ENCODE data around the gene NEK6.

Gene NEK6

DNA sequence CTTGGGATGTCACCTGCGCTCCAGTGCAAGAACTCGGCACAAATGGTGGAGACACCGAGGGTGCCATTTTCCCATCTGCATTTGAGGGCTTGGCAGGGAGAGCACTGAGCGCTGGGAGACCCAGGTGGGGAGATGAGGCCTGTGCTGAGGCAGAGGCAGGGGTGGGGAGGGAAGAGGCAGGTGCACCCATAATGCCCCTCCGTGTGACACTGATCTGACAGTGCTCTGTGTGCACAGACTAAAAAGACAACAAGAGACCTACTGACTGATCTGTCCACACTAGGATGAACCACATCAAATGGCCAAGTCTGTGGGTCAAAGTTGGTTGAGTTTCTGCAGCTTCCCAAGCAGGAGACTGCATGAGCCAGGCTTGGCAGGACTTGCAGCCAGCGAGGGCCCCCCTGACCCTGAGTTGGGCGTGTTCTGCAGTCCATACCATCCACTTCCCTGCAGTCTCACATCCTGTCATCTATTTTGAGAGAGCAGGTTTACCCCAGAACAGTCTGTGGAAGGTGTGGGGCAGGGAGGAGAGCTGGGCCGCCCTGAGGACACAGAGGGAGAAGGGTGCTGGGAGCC lies 41.9 kb downstream of the NEK6 start:
- no peak for DNase-seq

DNA sequence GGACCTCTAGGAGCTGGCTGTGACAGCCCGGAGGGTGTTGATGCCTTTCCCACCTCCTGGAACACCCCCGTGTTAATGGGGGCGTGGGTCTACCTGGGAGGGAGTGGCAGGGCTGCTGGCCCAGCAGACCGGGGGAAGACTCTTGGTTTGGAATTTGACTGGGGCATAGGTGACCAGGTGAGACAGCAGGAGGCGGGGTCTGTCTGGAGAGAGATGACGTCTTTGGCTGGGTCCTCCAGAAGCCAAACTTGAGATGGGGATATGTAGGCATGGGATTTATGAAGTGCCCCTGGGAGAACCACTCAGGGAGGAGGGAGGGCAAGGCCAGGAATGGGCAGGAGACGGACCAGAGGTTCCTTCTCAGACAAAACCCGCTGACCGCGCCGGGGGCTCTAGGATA lies 42.6 kb downstream of the NEK6 start:
- no peak for DNase-seq

DNA sequence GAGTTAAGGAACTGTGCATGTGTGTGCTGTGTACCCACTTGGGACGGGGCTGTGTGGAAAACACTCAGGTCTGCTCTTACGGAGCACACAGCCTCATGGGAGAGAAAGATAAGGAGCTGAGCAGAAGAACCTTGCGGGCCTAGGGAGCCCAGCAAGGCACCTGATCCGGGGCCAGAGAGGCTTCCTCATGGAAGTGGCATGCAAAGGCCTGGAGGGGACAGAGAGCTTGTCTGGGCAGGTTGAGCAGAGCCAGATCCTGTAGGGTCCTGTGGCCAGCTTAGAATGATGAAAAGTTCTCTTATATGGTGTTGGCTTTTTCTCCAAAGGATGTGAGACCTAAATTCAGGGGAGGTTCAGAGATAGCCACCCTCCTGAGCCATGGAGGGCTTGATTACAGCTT lies 45.2 kb downstream of the NEK6 start:
- DNase-seq = no peak

DNA sequence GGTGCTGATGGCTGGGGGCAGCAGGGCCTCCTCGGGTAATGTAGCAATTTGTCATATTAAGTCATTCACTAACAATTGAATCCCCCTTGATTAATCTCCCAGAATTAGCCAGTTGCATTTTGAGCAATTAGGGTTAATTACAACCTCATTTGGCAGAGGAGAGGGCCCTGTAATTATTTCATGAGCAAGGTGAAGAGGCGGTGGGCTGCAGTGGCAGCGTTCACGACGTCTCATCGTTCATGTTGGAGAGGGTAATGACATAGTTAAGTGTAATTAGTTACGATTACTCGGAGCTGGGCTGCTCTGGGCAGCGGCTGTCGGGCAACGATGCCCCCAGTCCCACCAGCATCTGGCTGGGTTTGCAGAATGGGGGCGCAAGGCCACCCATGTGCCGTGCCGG lies 46.0 kb downstream of the NEK6 start:
- DNase-seq = no peak

DNA sequence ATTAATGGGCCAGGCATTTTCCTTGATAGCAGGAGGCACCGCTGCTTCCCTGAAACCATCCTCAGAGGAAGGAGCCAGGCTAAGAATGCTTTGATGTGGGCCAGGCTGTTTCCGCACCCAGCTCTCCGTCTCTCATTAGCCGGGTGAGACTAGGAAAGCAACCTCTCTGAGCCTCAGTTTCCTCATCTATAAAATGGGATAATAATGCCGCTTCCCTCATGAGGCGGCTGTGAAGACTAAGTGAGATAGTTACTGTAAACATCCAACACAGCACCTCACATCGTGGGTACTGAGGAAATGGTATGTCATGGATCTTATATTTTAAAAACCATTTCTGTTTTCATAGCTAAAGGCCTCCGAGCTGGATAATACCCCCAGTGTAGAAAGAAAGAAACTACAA lies 46.5 kb downstream of the NEK6 start:
- DNase-seq = no peak

DNA sequence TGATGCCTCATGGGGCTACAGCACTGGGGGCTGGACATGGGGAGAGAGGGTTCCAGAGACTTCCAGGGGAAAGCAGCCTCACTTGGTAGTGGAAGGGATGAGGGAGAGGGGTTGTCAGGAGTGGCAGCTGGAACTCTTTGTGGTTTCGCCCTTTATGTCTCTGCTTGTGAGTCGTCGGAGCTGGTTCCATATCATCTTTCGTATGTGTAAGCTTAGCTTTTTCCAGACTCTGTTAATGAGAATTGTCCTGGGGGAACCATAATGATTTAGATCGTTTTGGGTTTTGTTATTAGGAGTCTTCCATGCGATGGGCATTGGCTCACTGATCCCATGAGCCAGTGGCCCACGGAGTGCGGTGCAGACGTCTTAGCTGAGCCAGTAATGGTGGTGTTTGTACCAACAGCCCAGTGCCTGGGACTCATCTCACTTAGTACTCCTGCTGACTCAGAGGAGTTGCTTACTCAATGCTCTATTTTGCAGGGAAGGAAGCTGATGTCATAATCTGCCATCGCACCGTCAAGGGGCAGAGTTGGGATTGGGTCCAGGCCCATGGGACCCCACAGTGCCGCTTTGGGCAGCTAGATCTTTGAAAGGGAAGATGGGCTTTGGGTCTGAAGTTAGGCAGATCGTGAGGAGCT lies 48.5 kb downstream of the NEK6 start:
- no peak for DNase-seq

DNA sequence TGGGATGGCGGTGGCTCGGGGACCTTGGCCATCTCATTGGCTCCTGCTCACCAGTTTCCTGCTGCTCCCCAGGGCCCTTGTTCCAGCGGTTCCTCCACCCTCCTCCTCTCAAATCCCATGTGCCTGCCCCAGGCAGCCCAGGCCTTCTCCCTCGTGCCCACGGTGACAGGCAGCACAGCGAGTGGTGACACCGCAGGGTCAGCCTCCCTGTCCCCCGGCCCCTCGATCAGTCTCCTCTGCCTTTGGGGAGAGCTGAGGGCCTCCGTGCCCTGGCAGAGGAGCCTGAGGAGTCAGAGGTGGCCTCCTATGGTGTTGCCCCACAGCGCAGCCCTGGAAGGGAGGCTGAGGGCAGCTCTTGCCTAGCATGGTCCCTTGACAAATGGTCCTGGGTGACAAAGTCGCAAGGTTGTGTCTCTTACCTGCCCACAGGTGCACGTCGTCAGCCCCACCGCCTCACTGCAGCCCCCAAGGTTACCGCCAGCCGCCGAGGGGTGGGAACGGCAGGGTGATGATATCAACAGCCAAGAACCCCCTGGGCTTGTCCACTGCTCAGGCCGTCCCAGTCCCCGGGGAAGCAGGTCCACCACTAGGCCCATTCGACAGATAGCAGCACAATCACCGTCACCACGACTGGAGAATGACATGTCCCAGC lies 49.8 kb downstream of the NEK6 start:
- DNase-seq = no peak

DNA sequence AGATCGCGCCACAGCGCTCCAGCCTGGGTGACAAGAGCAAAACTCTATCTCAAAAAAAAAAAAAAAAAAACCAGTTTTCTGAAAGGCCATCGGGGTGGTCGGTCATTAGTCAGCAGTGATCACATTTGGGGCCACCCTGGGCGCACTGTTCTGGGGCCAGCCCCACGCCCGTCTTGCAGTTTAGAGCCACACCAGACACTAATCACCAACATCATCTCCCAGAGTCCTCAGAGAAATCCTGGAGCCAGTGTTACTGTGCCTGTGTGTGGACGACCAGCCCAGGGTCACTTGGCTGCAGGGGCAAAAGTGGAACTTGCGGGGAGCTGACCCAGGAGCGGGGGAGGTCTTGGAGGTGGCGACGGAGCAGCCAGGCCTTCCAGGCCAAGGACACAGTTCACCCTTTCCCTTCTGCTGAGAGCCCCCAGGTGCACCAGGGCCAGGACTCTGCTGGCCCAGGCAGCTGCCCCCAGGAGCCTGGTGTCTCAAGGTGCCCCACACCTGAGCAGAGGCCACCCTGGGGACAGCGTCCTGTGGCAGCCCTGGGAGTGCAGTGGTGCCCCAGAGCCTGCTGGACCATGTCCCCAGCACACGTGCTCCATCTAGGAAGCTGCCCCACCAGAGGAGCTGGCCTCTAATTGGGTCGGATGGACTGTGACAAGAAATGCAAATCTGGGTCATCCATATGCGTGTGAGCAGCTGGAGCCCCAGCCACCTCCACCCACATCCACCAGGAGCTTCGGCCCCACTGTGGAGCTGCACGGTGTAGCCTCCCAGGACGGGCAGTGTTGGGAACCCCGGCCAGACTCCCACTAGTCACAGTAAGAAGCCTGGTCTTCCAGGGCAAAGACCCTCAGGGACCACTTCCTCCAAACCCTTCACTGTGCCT lies 51.1 kb downstream of the NEK6 start:
- DNase-seq = no peak

DNA sequence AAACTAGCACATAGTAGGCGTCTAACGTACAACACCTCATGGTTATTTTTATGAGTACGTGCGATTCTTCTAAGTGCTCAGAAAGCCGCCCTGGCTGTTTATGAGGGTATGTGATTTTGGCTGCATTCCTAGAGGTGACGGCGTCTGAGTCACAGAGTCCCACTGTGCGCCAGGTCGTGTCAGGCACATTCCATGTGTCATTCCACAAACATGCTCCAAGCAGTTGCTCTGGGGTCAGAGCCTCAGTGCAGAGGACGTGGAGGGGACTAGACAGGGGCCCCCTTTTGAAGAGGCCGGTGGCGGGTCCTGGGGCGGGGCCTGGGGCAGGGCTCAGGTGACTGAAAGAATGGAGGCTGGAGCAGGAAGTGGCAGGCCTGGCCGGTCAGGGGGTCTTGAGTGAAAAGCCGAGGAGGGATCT lies 51.9 kb downstream of the NEK6 start:
- DNase-seq = no peak

DNA sequence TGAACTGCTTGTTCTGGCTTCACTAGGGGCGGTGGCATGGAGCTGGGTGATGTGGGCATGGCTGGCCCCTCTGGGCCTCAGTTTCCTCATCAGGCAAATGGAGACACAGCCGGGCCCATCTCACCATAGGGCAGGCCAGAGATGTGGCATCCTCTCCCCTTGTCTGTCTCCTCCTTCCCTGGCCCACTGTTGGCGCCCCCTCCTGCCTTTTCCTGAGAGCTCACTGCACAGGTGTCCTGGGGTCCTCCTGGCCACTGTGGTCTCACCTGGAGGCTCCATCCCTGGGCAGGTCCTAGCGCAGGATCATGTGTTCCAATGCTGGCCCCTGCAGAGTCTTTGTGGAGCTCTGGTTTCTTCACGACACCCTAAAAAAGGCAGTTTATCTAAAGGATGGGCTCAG lies 53.5 kb downstream of the NEK6 start:
- DNase-seq = no peak

DNA sequence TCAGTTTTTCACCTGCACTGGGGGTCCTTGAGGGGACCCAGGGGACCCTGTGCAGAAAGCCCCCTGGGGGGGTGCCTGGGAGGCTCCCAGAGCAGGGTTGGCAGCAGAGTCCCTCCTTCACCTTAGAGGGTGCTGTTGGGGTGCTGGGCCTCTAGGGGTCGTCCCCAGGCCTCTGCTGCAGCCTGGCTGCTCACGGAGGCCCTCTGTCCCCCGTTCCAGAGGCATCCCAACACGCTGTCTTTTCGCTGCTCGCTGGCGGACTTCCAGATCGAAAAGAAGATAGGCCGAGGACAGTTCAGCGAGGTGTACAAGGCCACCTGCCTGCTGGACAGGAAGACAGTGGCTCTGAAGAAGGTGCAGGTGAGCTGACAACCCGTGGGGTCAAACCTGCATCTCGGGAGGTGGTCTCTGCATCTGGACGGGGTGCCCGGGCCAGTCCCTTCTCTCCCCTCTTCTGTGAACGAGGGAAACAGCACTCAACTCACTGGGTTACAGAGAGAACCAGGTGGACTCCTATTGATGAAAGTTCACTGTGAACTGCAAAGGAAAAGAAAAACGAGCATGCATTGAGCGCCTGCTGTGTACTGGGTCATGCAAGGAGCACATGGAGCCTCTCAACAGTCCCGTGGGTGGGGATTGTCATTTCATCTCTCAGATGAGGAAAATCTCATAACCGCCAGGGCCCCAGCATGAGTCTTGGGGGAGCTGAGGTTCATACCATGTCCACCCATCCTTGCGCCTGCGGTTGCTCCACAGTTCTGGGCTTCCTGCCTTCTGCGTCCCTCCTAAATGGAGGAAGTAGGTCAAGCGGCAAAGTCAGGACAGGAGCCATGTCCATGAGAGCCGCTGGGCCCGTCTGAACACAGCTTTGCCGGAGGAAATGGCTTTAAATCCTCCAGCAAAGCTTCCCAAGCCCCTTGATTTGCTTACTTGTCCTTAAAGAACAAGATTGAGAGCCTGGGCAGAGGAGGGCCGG lies 54.8 kb downstream of the NEK6 start:
- no peak for DNase-seq

DNA sequence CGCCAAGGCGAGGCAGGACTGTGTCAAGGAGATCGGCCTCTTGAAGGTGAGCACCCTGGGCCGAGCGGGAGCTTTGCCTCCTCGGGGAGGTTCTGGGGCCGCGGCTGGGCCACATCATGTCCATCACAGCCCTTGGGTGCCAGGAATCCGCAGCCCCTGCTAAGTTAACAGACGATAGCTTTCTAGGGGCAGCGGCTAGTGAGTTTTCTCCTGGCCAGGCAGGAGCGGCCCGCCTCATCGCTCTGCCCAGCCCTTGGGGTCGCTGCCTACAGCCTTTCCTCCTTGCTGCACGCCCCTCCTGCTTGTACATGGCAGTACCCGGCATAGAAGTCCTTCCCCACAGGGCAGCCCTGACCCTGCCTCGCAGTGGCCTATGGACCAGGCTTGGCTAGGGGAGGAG lies 56.2 kb downstream of the NEK6 start:
- DNase-seq = no peak

DNA sequence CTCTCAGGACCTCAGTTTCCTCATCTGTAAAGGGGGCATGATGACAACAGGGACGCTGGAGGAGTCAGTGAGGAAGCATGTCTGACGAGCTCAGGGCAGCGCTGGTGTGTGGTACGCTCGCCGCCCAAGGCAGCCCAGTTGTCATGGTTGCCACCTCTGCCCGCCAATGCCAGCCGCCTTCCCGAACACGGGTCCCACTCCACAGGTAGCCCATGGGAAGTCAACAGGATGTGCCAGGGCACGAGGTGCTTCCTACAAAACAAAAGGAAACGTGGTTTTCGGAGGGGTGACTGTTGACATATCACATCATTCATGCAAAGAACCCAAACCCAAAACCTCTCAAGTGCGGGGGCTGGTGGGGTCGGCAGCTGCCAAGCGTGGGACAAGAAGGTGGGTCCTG lies 58.1 kb downstream of the NEK6 start:
- DNase-seq = no peak

DNA sequence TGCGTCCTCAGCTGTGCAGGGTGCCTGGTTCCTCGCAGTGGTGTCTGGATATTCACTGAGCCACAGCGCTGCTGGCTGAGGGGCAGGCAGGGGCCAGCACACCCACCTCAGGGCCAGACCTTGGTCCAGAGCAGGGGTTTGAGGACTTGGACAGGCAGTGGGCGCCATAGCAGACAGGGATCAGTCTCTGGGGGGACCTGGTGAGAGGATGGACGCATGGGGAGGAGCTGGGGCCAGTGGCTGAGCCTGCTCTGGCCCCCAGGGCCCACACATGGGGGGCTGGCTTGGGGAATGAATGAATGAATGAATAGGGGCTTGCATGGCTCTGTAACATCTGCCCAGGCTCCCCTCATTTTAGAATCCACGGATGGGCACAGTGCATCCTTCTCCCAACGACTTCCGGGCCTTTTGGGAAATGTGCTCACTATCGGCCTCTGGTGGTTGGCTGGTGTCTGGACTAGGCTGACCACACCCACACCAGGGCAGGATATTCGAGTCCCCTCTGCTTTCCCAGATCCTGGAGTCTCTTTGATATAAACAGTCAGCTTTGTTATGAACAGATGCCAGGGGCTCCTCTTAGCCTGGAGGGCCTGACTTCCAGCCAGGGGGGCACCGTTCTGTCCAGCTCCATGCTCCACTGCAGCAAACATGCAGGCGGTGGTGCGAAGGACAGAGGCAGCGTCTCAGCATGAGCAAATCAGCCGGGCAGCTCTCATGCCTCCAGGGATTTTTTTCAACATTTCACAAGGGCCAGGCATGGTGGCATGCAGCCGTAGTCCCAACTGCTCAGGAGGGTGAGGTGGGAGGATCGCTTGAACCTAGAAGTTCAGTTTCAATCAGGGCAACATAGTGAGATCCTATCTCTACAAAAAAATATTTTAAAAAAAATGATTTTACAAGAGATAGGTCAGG lies 62.6 kb downstream of the NEK6 start:
- DNase-seq = peak; percentile 81

DNA sequence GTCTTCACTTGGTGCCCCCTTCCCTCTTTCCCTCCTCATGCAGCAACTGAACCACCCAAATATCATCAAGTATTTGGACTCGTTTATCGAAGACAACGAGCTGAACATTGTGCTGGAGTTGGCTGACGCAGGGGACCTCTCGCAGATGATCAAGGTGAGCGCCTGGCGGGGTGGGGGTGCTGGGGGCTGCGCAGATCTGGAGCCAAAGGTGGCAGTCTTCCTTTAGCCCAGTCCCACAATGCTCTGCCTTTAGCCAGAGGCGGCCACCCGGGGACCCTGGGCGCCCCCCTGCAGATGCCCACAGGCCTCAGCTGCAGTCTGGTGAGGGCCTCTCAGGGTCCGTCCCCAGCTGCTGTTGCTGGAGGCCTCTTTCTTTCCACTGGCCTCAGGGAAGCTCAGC lies 63.7 kb downstream of the NEK6 start:
- DNase-seq = no peak

DNA sequence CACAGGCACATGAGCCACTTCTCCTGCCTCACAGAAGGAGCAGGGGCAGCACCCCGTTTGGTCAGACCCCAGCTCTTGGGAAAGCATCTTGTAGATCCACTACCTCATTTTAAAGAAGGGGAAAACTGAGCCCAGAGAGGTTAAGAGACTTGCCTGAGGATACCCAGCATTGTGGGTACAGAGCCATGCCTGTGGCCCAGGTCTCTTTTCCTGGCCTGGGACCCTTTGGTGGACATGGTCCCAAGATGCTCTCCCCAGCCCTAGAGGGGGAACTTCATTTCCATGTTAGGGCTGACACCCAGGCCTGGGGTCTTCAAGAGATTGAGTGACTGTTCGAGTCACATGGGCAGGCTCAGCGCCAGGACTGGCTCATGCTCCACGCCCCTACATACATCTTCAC lies 64.2 kb downstream of the NEK6 start:
- DNase-seq = no peak

DNA sequence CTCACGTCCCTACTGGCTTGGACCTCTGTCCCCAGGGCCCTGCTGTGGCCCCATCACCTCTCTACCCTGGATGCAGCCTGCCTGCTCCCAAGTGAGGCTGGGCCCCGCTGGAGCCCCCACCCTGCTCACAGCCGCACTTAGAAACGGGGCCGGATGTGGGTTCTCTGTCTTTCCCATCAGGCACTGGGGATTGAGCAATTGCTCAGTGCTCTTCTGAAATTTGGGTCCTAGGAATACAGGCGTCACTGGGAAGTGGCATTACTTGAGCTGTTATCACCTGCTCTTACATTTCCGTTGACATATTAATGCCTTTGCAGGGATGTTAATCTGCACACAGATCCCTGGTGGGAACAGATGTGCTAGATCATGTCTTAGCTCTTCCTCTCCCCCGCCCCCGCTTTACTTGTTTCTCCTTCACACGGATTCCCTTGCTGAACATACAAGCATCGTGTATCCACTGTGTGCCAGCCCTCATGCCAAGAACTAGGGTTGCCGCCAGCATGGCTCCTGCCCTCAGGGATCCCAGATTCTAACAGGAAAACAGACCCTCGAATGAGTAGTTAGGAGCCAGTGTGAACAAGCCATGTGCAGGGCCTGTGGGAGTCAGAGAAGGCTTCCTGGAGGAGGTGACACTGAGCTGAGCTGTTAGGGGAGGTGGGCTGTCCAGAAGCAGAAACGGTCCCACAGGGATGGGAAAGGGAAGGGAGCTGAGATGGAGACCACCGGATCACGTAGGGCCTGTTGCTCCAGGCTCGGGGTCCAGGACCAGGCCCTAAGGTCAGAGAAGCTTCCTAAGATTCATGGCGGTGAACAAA lies 65.1 kb downstream of the NEK6 start:
- DNase-seq = no peak

DNA sequence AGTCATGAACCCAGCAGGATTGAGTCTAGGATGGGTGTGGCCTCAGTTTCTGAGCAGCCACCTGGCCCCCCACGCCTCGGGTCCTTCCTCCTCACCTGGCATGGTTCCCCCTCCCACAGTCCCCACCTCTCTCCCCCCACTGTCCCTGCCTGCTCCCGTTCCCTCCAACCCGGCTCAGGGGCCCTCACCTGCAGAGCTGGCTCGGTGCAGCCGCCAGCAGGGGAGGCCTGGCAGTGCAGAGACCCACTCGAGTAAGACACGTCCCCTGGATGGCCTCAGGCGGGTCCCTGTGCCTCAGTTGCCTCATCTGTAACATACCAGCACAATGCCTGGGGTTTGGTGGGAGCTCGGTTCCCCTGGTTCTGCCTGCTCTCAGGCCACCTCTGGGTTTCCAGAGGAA lies 66.2 kb downstream of the NEK6 start:
- DNase-seq = no peak

DNA sequence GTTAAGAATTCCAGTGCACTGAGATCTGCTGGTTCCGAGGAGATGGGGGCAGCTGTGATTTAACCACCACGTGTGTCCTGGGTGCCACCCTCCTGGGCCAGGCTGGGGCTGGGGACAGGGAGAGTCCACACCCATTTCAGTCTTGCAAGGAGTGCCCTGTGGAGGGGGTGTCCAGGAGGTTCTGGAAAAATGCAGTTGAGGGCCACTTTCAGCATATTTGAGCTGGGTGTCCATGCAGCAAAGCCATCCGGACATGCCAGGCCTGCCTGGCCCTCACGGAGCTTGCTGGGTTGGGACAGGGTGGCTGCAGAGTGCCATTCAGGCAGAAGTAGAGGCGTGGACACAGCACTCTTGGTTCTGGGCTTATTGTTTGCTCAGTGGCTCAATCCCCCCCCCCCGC lies 68.1 kb downstream of the NEK6 start:
- DNase-seq = no peak

DNA sequence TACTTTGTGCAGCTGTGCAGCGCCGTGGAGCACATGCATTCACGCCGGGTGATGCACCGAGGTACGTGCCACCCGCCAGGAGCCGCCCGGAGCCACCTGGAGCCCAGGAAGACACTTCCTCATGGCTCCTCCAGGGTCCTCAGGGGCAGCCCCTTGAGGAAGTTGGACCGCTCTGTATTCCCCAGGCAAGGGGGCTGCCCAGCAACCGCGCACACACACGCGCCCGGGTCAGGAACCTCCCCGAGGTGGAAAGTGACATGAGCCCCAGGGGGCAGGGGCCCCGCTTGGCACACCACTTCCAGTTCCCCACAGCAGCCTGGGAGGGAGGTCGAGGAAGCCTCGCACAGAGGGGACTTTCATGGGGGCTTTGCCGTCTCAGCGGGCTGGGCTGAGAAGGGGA lies 68.6 kb downstream of the NEK6 start:
- no peak for DNase-seq

DNA sequence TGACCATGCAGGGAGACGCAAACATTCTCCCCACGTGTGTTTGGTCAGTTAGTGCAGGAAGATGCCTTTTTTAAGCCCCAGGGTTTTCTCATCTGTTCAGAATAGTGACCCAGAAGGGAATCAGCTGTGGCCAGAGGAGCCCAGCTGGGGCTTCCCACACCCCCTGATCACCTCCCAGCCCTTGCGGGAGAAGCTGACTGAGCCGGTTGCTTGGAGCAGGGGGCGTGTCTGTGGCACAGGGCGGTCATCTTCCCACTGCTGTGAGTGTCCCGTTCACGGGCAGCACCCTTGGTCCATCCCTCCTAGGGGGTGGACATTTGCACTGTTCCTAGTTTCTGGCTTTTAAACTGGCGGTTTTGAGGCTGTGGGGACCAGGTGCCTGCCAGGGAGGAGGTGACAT lies 69.7 kb downstream of the NEK6 start:
- DNase-seq = no peak
